Muscle of leg (tissue), 11 donors: ENCODE results near the gene ESAM. TPM values are rescaled to one million over a fixed set of nuclear protein-coding genes. Genes with fewer than 3 reads are reported as not detected.

ENCODE experiments used
- DNase-seq: peaks from one replicate; pipeline ENCODE4 v3.0.0; 2013
- H3K27ac ChIP-seq: one replicate; pipeline ENCODE4 v1.5.1; 2013; ENCODE audit warnings: mild to moderate bottlenecking, low read length, control low read depth
- H3K27me3 ChIP-seq: one replicate; pipeline ENCODE4 v1.6.1; 2013; ENCODE audit warnings: low read length; ENCODE audit not compliant: control insufficient read depth, insufficient read depth
- H3K36me3 ChIP-seq: one replicate; pipeline ENCODE4 v1.6.1; 2013; ENCODE audit warnings: low read length; ENCODE audit not compliant: control insufficient read depth, insufficient read depth
- H3K4me1 ChIP-seq: one replicate; pipeline ENCODE4 v1.6.1; 2013; ENCODE audit warnings: low read length; ENCODE audit not compliant: control insufficient read depth, insufficient read depth
- H3K4me3 ChIP-seq: one replicate; pipeline ENCODE4 v1.5.1; 2013; ENCODE audit warnings: low read length, control low read depth
- H3K9me3 ChIP-seq: replicated peaks from 2 replicates; pipeline ENCODE4 v1.6.1; 2013; ENCODE audit warnings: low read depth, low read length; ENCODE audit not compliant: control insufficient read depth
- WGBS: methylation state at CpG from one replicate; pipeline ENCODE4 v1.1.5; 2013; ENCODE audit warnings: missing lambda C conversion rate; ENCODE audit not compliant: insufficient coverage; 5-methylcytosine and 5-hydroxymethylcytosine counted together
- polyA plus RNA-seq, 8 donors: library from polyadenylated mRNA; unstranded; fragments of 120-200 nt; gene quantifications; one replicate each; pipeline versions ENCODE4 v1.2.1 to v1.2.3, GENCODE V29; 2013; ENCODE audit warnings: inconsistent platforms in 1 of 8, low replicate concordance in 1 of 8; ENCODE audit not compliant: insufficient read length in 8 of 8, insufficient read depth in 1 of 8
- total RNA-seq: library from RNA; stranded (reverse); fragments of 120-200 nt; gene quantifications from one replicate; pipeline ENCODE4 v1.2.4, GENCODE V29; 2013

ESAM gene
- total and polyA plus RNA-seq, 9 donors, result 18.0 to 70.3 (median 58.4) TPM

GRCh38 chr11:124753205-124753604 is 8.9 kb downstream of the ESAM start:
- DNase-seq, result no peak
- Histone ChIP-seq H3K27ac (no peak overlapping the region), H3K4me1 (peaks cover 12% of the 10 kb centered on the region), H3K9me3 (no peaks in the 10 kb centered on the region), H3K4me3 (no peak overlapping the region), H3K36me3 (no peaks in the 10 kb centered on the region), H3K27me3 (peaks cover 92% of the 10 kb centered on the region)

- H3K36me3 ChIP-seq, result no peaks in the 10 kb centered on the region
These were observed 9.5 kb downstream of the ESAM start for GRCh38 chr11:124752471-124753102.

GRCh38 chr11:124751741-124752470 is 10.2 kb downstream of the ESAM start, which contains the start of gene VSIG2:
VSIG2 (minus strand) TSS chr11:124752255; CDS start chr11:124752137, 118 bp downstream.
- no peaks in the 10 kb centered on the region for H3K9me3 ChIP-seq
- 16% methylated on average over 34 of the region's 42 CpGs for WGBS
- DNase-seq, result no peak
- no peak within 1 kb of the TSS for H3K27ac ChIP-seq
- peaks cover 15% of the 10 kb centered on the region for H3K4me1 ChIP-seq
- no peak within 1 kb of the TSS for H3K4me3 ChIP-seq
- H3K36me3 ChIP-seq, result no peaks in the 10 kb centered on the region
- H3K27me3 ChIP-seq, result peaks cover 92% of the 10 kb centered on the region

More at GRCh38 chr11:124752471-124753102, 9.5 kb downstream of the ESAM start:
- no peak for DNase-seq
- WGBS, result no CpG with 5 or more reads among the region's 10 CpGs
- Histone ChIP-seq H3K27ac (no peak overlapping the region), H3K27me3 (peaks cover 92% of the 10 kb centered on the region), H3K9me3 (no peaks in the 10 kb centered on the region), H3K4me1 (peaks cover 13% of the 10 kb centered on the region), H3K4me3 (no peak overlapping the region)

GRCh38 chr11:124751391-124751740 is 10.7 kb downstream of the ESAM start:
- H3K4me1 ChIP-seq, result peaks cover 19% of the 10 kb centered on the region
- H3K36me3 ChIP-seq, result no peaks in the 10 kb centered on the region

GRCh38 chr11:124749912-124750311 is 12.2 kb downstream of the ESAM start:
- Histone ChIP-seq H3K27ac (no peak overlapping the region), H3K4me1 (peaks cover 32% of the 10 kb centered on the region), H3K4me3 (no peak overlapping the region), H3K36me3 (no peaks in the 10 kb centered on the region), H3K9me3 (no peaks in the 10 kb centered on the region), H3K27me3 (peaks cover 100% of the 10 kb centered on the region)
- no CpG with 5 or more reads among the region's 1 CpG for WGBS
- DNase-seq, result no peak

More at GRCh38 chr11:124751391-124751740, 10.7 kb downstream of the ESAM start:
- Histone ChIP-seq H3K4me3 (no peak overlapping the region), H3K27me3 (peaks cover 92% of the 10 kb centered on the region), H3K9me3 (no peaks in the 10 kb centered on the region), H3K27ac (no peak overlapping the region)
- WGBS, result 27% methylated on average over 8 of the region's 11 CpGs
- no peak for DNase-seq

- 23% methylated on average over 3 of the region's 12 CpGs for WGBS
- DNase-seq, result no peak
- peak overlapping the region; percentile 35 for H3K27ac ChIP-seq
- H3K4me3 ChIP-seq, result no peak overlapping the region
- no peaks in the 10 kb centered on the region for H3K9me3 ChIP-seq
- peaks cover 99% of the 10 kb centered on the region for H3K27me3 ChIP-seq
- no peaks in the 10 kb centered on the region for H3K36me3 ChIP-seq
- peaks cover 32% of the 10 kb centered on the region for H3K4me1 ChIP-seq
These were observed 13.4 kb downstream of the ESAM start for GRCh38 chr11:124748481-124749343.

GRCh38 chr11:124748100-124748418 is 14.0 kb downstream of the ESAM start:
- peaks cover 98% of the 10 kb centered on the region for H3K27me3 ChIP-seq
- H3K36me3 ChIP-seq, result no peaks in the 10 kb centered on the region
- peaks cover 32% of the 10 kb centered on the region for H3K4me1 ChIP-seq
- peak overlapping the region; percentile 35 for H3K27ac ChIP-seq
- H3K4me3 ChIP-seq, result no peak overlapping the region
- H3K9me3 ChIP-seq, result no peaks in the 10 kb centered on the region
- WGBS, result 32% methylated on average over 6 of the region's 7 CpGs
- no peak for DNase-seq

GRCh38 chr11:124747406-124748099 is 14.5 kb downstream of the ESAM start:
- DNase-seq, result no peak
- WGBS, result 22% methylated on average over 9 of the region's 14 CpGs
- Histone ChIP-seq H3K36me3 (no peaks in the 10 kb centered on the region), H3K4me3 (no peak overlapping the region), H3K4me1 (peaks cover 29% of the 10 kb centered on the region), H3K27ac (no peak overlapping the region), H3K9me3 (no peaks in the 10 kb centered on the region), H3K27me3 (peaks cover 98% of the 10 kb centered on the region)

GRCh38 chr11:124746621-124747243 is 15.4 kb downstream of the ESAM start:
- Histone ChIP-seq H3K9me3 (no peaks in the 10 kb centered on the region), H3K4me1 (peaks cover 29% of the 10 kb centered on the region), H3K4me3 (peak overlapping the region; percentile 37), H3K27ac (no peak overlapping the region), H3K36me3 (no peaks in the 10 kb centered on the region), H3K27me3 (peaks cover 97% of the 10 kb centered on the region)
- 5% methylated on average over 17 of the region's 37 CpGs for WGBS
- DNase-seq, result peak; percentile 30
